Measurements from ENCODE around the gene C11orf97.
"Not testable (repeated sequence)": the region's sequence is repeated elsewhere in the genome, so short reads cannot be mapped to it uniquely, and the experiment has no call there.

C11orf97 gene

DNA sequence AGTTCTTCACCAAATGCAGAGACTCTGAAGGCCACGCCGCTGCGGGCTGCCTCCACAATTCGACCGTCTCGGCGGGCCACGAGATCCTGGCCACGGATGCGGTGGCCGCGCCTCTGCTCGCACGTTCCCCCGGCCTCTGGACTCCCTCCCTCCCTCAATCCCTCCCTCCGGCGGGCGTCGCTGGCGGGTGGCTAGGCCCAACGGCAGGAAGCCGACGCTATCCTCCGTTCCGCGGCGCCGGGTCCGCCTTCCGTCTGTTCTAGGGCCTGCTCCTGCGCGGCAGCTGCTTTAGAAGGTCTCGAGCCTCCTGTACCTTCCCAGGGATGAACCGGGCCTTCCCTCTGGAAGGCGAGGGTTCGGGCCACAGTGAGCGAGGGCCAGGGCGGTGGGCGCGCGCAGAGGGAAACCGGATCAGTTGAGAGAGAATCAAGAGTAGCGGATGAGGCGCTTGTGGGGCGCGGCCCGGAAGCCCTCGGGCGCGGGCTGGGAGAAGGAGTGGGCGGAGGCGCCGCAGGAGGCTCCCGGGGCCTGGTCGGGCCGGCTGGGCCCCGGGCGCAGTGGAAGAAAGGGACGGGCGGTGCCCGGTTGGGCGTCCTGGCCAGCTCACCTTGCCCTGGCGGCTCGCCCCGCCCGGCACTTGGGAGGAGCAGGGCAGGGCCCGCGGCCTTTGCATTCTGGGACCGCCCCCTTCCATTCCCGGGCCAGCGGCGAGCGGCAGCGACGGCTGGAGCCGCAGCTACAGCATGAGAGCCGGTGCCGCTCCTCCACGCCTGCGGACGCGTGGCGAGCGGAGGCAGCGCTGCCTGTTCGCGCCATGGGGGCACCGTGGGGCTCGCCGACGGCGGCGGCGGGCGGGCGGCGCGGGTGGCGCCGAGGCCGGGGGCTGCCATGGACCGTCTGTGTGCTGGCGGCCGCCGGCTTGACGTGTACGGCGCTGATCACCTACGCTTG lies 31.7 kb downstream of the C11orf97 start, which contains the start of gene FUT4:
Gene FUT4 (plus strand): TSS at position 227 of the 951 bp plus-strand sequence. CDS start 213 bp downstream, at position 440.
- Histone ChIP-seq H3K27me3 (ENCODE audit: control insufficient read depth, insufficient read depth, low read length) (peaks cover 3% of the 10 kb centered on the region; the same call in 1 of the 2 replicates), H3K4me1 (ENCODE audit: control insufficient read depth, insufficient read depth, low read length) (no peaks in the 10 kb centered on the region; the same call in 1 of the 2 replicates), H3K27ac (ENCODE audit: low read length) (no peak within 1 kb of the TSS), H3K36me3 (ENCODE audit: control insufficient read depth, insufficient read depth, low read length) (no peaks in the 10 kb centered on the region), H3K4me3 (ENCODE audit: low read length) (peak within 1 kb of the TSS; percentile 57; the same call in 1 of the 2 replicates), H3K9me3 (ENCODE audit: control insufficient read depth, insufficient read depth, low read length) (no peaks in the 10 kb centered on the region)
- DNase-seq (ENCODE audit: low read depth, low spot score) = no peak
- WGBS (ENCODE audit: insufficient coverage, insufficient read length) = no CpG with 5 or more reads among the region's 109 CpGs

DNA sequence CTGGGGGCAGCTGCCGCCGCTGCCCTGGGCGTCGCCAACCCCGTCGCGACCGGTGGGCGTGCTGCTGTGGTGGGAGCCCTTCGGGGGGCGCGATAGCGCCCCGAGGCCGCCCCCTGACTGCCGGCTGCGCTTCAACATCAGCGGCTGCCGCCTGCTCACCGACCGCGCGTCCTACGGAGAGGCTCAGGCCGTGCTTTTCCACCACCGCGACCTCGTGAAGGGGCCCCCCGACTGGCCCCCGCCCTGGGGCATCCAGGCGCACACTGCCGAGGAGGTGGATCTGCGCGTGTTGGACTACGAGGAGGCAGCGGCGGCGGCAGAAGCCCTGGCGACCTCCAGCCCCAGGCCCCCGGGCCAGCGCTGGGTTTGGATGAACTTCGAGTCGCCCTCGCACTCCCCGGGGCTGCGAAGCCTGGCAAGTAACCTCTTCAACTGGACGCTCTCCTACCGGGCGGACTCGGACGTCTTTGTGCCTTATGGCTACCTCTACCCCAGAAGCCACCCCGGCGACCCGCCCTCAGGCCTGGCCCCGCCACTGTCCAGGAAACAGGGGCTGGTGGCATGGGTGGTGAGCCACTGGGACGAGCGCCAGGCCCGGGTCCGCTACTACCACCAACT lies 32.5 kb downstream of the C11orf97 start:
- H3K27me3 ChIP-seq (ENCODE audit: control insufficient read depth, insufficient read depth, low read length) = peaks cover 3% of the 10 kb centered on the region; the same call in 1 of the 2 replicates
- no CpG with 5 or more reads among the region's 59 CpGs for WGBS (ENCODE audit: insufficient coverage, insufficient read length)
- no peak overlapping the region for H3K27ac ChIP-seq (ENCODE audit: low read length)
- no peaks in the 10 kb centered on the region for H3K36me3 ChIP-seq (ENCODE audit: control insufficient read depth, insufficient read depth, low read length)
- H3K4me1 ChIP-seq (ENCODE audit: control insufficient read depth, insufficient read depth, low read length) = no peaks in the 10 kb centered on the region; the same call in 1 of the 2 replicates
- H3K9me3 ChIP-seq (ENCODE audit: control insufficient read depth, insufficient read depth, low read length) = no peaks in the 10 kb centered on the region
- DNase-seq (ENCODE audit: low read depth, low spot score) = no peak
- H3K4me3 ChIP-seq (ENCODE audit: low read length) = peak overlapping the region; percentile 57; the same call in 1 of the 2 replicates

DNA sequence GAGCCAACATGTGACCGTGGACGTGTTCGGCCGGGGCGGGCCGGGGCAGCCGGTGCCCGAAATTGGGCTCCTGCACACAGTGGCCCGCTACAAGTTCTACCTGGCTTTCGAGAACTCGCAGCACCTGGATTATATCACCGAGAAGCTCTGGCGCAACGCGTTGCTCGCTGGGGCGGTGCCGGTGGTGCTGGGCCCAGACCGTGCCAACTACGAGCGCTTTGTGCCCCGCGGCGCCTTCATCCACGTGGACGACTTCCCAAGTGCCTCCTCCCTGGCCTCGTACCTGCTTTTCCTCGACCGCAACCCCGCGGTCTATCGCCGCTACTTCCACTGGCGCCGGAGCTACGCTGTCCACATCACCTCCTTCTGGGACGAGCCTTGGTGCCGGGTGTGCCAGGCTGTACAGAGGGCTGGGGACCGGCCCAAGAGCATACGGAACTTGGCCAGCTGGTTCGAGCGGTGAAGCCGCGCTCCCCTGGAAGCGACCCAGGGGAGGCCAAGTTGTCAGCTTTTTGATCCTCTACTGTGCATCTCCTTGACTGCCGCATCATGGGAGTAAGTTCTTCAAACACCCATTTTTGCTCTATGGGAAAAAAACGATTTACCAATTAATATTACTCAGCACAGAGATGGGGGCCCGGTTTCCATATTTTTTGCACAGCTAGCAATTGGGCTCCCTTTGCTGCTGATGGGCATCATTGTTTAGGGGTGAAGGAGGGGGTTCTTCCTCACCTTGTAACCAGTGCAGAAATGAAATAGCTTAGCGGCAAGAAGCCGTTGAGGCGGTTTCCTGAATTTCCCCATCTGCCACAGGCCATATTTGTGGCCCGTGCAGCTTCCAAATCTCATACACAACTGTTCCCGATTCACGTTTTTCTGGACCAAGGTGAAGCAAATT lies 33.3 kb downstream of the C11orf97 start:
- no CpG with 5 or more reads among the region's 54 CpGs for WGBS (ENCODE audit: insufficient coverage, insufficient read length)
- Histone ChIP-seq H3K9me3 (ENCODE audit: control insufficient read depth, insufficient read depth, low read length) (no peaks in the 10 kb centered on the region), H3K27ac (ENCODE audit: low read length) (no peak overlapping the region), H3K27me3 (ENCODE audit: control insufficient read depth, insufficient read depth, low read length) (peaks cover 3% of the 10 kb centered on the region; the same call in 1 of the 2 replicates), H3K36me3 (ENCODE audit: control insufficient read depth, insufficient read depth, low read length) (no peaks in the 10 kb centered on the region), H3K4me1 (ENCODE audit: control insufficient read depth, insufficient read depth, low read length) (no peaks in the 10 kb centered on the region; the same call in 1 of the 2 replicates), H3K4me3 (ENCODE audit: low read length) (peak overlapping the region; percentile 57; the same call in 1 of the 2 replicates)
- DNase-seq (ENCODE audit: low read depth, low spot score) = no peak

DNA sequence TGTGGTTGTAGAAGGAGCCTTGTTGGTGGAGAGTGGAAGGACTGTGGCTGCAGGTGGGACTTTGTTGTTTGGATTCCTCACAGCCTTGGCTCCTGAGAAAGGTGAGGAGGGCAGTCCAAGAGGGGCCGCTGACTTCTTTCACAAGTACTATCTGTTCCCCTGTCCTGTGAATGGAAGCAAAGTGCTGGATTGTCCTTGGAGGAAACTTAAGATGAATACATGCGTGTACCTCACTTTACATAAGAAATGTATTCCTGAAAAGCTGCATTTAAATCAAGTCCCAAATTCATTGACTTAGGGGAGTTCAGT lies 33.9 kb downstream of the C11orf97 start:
- peaks cover 3% of the 10 kb centered on the region; the same call in 1 of the 2 replicates for H3K27me3 ChIP-seq (ENCODE audit: control insufficient read depth, insufficient read depth, low read length)
- H3K36me3 ChIP-seq (ENCODE audit: control insufficient read depth, insufficient read depth, low read length) = no peaks in the 10 kb centered on the region
- H3K9me3 ChIP-seq (ENCODE audit: control insufficient read depth, insufficient read depth, low read length) = no peaks in the 10 kb centered on the region
- no peak overlapping the region for H3K27ac ChIP-seq (ENCODE audit: low read length)
- WGBS (ENCODE audit: insufficient coverage, insufficient read length) = no CpG with 5 or more reads among the region's 2 CpGs
- no peak for DNase-seq (ENCODE audit: low read depth, low spot score)
- no peaks in the 10 kb centered on the region; the same call in 1 of the 2 replicates for H3K4me1 ChIP-seq (ENCODE audit: control insufficient read depth, insufficient read depth, low read length)
- H3K4me3 ChIP-seq (ENCODE audit: low read length) = no peak overlapping the region; the same call in 1 of the 2 replicates

DNA sequence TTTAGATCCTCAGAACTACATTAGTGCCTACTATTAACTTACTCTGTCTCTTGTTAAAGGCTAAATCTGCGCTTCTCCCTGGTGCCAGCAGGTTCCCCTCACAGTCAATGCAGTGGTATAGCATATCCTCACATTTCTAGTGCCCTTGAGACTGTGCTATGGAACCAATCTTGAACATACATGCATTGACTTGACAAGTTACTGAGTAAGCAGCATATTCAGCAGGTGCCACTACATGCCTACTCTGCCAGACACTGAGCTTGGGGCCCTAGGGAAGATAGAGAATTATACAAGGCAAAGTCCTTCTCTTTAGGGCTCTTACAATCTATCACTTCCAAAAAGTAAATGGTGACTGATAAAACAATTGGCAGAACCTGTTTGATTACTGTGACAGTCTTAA lies 34.6 kb downstream of the C11orf97 start:
- Histone ChIP-seq H3K4me3 (ENCODE audit: low read length) (no peak overlapping the region), H3K27ac (ENCODE audit: low read length) (no peak overlapping the region), H3K9me3 (ENCODE audit: control insufficient read depth, insufficient read depth, low read length) (no peaks in the 10 kb centered on the region), H3K4me1 (ENCODE audit: control insufficient read depth, insufficient read depth, low read length) (no peaks in the 10 kb centered on the region; the same call in 1 of the 2 replicates), H3K36me3 (ENCODE audit: control insufficient read depth, insufficient read depth, low read length) (no peaks in the 10 kb centered on the region), H3K27me3 (ENCODE audit: control insufficient read depth, insufficient read depth, low read length) (peaks cover 3% of the 10 kb centered on the region; the same call in 1 of the 2 replicates)
- WGBS (ENCODE audit: insufficient coverage, insufficient read length) = no CpG with 5 or more reads among the region's 1 CpG
- no peak for DNase-seq (ENCODE audit: low read depth, low spot score)

DNA sequence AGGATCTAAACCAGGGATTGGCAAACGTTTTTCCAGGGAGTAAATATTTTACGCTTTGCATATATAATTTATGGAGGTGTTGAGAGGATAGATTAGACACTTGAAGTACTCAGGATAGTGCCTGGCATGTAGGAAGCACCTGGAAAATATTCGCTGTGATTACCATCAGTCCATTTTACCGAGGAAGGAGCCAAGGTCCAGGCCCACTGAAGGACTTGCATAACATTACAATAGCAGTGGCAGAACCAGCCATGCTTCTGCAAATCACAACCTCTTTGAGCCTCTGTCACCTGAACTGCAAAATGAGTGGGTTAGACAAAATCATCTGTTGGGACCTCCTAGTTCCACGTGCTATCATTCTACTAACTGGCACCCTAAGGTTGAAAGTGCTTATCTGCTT lies 36.9 kb downstream of the C11orf97 start:
- WGBS (ENCODE audit: insufficient coverage, insufficient read length) = no CpG with 5 or more reads among the region's 5 CpGs
- Histone ChIP-seq H3K9me3 (ENCODE audit: control insufficient read depth, insufficient read depth, low read length) (no peaks in the 10 kb centered on the region), H3K36me3 (ENCODE audit: control insufficient read depth, insufficient read depth, low read length) (no peaks in the 10 kb centered on the region), H3K4me3 (ENCODE audit: low read length) (no peak overlapping the region), H3K4me1 (ENCODE audit: control insufficient read depth, insufficient read depth, low read length) (no peaks in the 10 kb centered on the region; the same call in 1 of the 2 replicates), H3K27ac (ENCODE audit: low read length) (no peak overlapping the region), H3K27me3 (ENCODE audit: control insufficient read depth, insufficient read depth, low read length) (peaks cover 3% of the 10 kb centered on the region; the same call in 1 of the 2 replicates)
- no peak for DNase-seq (ENCODE audit: low read depth, low spot score)

DNA sequence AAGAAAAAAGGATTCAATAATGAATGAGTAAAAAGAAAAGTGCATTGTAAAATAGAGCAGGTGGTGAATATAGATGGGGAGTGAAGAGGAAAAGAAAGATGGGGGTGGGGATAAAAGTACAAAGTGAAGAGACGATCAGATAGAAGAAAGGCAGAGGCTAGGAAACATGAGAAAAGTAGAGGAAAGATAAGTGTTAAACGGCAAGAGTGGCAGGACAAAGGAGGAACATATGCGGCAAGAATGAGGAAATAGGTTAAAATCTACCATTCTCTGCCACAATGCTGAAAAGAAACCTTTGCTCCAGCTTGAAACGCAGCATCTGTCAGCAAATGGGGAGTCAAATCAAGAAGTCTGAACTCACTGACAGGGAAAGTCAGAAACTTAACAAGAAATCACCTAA lies 38.3 kb downstream of the C11orf97 start:
- Histone ChIP-seq H3K4me3 (ENCODE audit: low read length) (no peak overlapping the region), H3K4me1 (ENCODE audit: control insufficient read depth, insufficient read depth, low read length) (no peaks in the 10 kb centered on the region; the same call in 1 of the 2 replicates), H3K27ac (ENCODE audit: low read length) (no peak overlapping the region), H3K36me3 (ENCODE audit: control insufficient read depth, insufficient read depth, low read length) (no peaks in the 10 kb centered on the region), H3K9me3 (ENCODE audit: control insufficient read depth, insufficient read depth, low read length) (no peaks in the 10 kb centered on the region), H3K27me3 (ENCODE audit: control insufficient read depth, insufficient read depth, low read length) (peaks cover 3% of the 10 kb centered on the region; the same call in 1 of the 2 replicates)
- 100% methylated on average over 1 of the region's 4 CpGs for WGBS (ENCODE audit: insufficient coverage, insufficient read length)
- DNase-seq (ENCODE audit: low read depth, low spot score) = no peak

DNA sequence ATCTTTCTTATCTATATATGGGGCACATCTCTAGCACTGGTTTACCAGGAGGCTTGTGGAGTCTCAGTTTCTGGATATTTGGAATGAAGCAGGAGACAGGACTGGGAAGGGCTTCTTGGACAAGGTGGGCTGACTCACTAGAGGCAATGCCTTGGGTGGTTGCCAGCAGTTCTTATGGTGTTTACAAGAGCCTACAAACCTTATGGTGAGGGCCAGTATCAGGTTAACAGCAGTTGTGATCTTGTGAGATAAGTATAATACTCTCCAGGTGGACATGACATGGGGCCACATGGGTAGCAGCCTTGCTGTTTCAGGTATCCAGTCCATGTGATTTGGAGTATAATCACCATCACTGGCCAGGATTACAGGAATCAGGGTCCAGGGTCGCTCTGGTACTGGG lies 41.7 kb downstream of the C11orf97 start:
- H3K27ac ChIP-seq (ENCODE audit: low read length) = no peak overlapping the region
- no peaks in the 10 kb centered on the region for H3K27me3 ChIP-seq (ENCODE audit: control insufficient read depth, insufficient read depth, low read length)
- H3K9me3 ChIP-seq (ENCODE audit: control insufficient read depth, insufficient read depth, low read length) = no peaks in the 10 kb centered on the region
- H3K4me1 ChIP-seq (ENCODE audit: control insufficient read depth, insufficient read depth, low read length) = no peaks in the 10 kb centered on the region
- no peaks in the 10 kb centered on the region for H3K36me3 ChIP-seq (ENCODE audit: control insufficient read depth, insufficient read depth, low read length)
- H3K4me3 ChIP-seq (ENCODE audit: low read length) = no peak overlapping the region
- no CpG with 5 or more reads among the region's 1 CpG for WGBS (ENCODE audit: insufficient coverage, insufficient read length)
- DNase-seq (ENCODE audit: low read depth, low spot score) = no peak

DNA sequence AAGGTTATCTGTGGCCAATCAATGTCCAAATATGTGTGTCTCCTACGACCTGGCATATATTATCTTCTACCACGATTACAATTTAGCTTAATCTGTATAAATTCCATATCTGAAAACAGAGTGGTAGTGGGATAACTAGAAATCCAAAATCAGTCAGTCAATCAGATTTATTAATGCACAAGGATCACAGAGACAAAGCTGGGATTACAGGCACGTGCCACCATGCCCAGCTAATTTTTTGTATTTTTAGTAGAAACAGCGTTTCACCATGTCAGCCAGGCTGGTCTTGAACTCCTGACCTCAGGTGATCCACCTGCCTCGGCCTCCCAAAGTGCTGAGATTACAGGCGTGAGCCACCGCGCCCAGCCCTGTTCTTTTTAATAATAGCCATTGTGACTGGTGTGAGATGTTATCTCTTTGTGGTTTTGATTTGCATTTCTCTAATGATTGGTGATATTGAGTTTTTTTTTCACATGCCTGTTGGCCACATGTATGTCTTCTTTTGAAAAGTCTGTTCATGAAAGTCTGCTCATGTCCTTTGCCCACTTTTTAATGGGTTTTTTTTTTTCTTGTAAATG lies 43.6 kb downstream of the C11orf97 start:
- H3K4me1 ChIP-seq (ENCODE audit: control insufficient read depth, insufficient read depth, low read length); H3K27me3 ChIP-seq (ENCODE audit: control insufficient read depth, insufficient read depth, low read length); H3K36me3 ChIP-seq (ENCODE audit: control insufficient read depth, insufficient read depth, low read length); H3K9me3 ChIP-seq (ENCODE audit: control insufficient read depth, insufficient read depth, low read length); H3K27ac ChIP-seq (ENCODE audit: low read length); H3K4me3 ChIP-seq (ENCODE audit: low read length); DNase-seq (ENCODE audit: low read depth, low spot score): not testable (repeated sequence)
- no CpG with 5 or more reads among the region's 8 CpGs for WGBS (ENCODE audit: insufficient coverage, insufficient read length)
